Activated naive CD8-positive, alpha-beta T cell treated with anti-CD3 and anti-CD28 coated beads, Interleukin-2, amount 50 U/mL, for 16 hours (primary cell): ENCODE results near the gene PVRIG.
"Not testable (repeated sequence)": the region's sequence is repeated elsewhere in the genome, so short reads cannot be mapped to it uniquely, and the experiment has no call there.

Experiments
- DNase-seq: peaks from one replicate; pipeline ENCODE4 v3.0.0-alpha.2; 2020; ENCODE audit warnings: low read depth, low spot score

PVRIG gene

GRCh38 chr7:100195222-100195621, 24.5 kb upstream of the PVRIG start:
- DNase-seq, result no peak

GRCh38 chr7:100195901-100196322, 23.8 kb upstream of the PVRIG start:
- DNase-seq, result not testable (repeated sequence)

GRCh38 chr7:100198266-100198665, 21.5 kb upstream of the PVRIG start:
- DNase-seq, result no peak

- DNase-seq, result no peak
These were observed 19.1 kb upstream of the PVRIG start for GRCh38 chr7:100200693-100201092.

- DNase-seq, result no peak
These were observed 15.3 kb upstream of the PVRIG start for GRCh38 chr7:100204454-100204853.

- no peak for DNase-seq
These were observed 10.8 kb upstream of the PVRIG start for GRCh38 chr7:100208911-100209408.

- DNase-seq, result no peak
These were observed 10.3 kb upstream of the PVRIG start for GRCh38 chr7:100209493-100209892.

GRCh38 chr7:100210805-100211204, 8.9 kb upstream of the PVRIG start:
- no peak for DNase-seq

- no peak for DNase-seq
These were observed 8.4 kb upstream of the PVRIG start for GRCh38 chr7:100211342-100211780.

GRCh38 chr7:100212631-100213286, 7.0 kb upstream of the PVRIG start:
- no peak for DNase-seq

GRCh38 chr7:100213672-100214071, 6.1 kb upstream of the PVRIG start:
- no peak for DNase-seq

GRCh38 chr7:100214356-100214755, 5.4 kb upstream of the PVRIG start:
- DNase-seq, result not testable (repeated sequence)

GRCh38 chr7:100215895-100216294, 3.9 kb upstream of the PVRIG start:
- no peak for DNase-seq

- DNase-seq, result peak; percentile 54
These were observed 1.8 kb upstream of the PVRIG start for GRCh38 chr7:100217934-100218333.

- DNase-seq, result no peak
These were observed 445 bp upstream of the PVRIG start for GRCh38 chr7:100219271-100219737.

GRCh38 chr7:100220586-100221230, 959 bp downstream of the PVRIG start:
- DNase-seq, result no peak

- DNase-seq, result peak; percentile 69
These were observed 1.5 kb downstream of the PVRIG start for GRCh38 chr7:100221231-100221718.

GRCh38 chr7:100221767-100222444, 2.2 kb downstream of the PVRIG start:
- no peak for DNase-seq

- DNase-seq, result no peak
These were observed 2.8 kb downstream of the PVRIG start for GRCh38 chr7:100222445-100223132.

GRCh38 chr7:100223376-100223927, 3.7 kb downstream of the PVRIG start:
- not testable (repeated sequence) for DNase-seq

- not testable (repeated sequence) for DNase-seq
These were observed 5.1 kb downstream of the PVRIG start for GRCh38 chr7:100224891-100225290.
